SH-SY5Y (cell line): Measurements from ENCODE around the gene PFKM.

Source experiments
- GATA2 ChIP-seq: IDR thresholded peaks from 2 replicates; pipeline ENCODE4 v1.6.1; 2011; ENCODE audit warnings: mild to moderate bottlenecking, low read depth, low read length
- GATA3 ChIP-seq: IDR thresholded peaks from 2 replicates; pipeline ENCODE4 v1.6.1; 2011; ENCODE audit warnings: low read depth, mild to moderate bottlenecking, low read length, moderate library complexity

Gene PFKM

DNA sequence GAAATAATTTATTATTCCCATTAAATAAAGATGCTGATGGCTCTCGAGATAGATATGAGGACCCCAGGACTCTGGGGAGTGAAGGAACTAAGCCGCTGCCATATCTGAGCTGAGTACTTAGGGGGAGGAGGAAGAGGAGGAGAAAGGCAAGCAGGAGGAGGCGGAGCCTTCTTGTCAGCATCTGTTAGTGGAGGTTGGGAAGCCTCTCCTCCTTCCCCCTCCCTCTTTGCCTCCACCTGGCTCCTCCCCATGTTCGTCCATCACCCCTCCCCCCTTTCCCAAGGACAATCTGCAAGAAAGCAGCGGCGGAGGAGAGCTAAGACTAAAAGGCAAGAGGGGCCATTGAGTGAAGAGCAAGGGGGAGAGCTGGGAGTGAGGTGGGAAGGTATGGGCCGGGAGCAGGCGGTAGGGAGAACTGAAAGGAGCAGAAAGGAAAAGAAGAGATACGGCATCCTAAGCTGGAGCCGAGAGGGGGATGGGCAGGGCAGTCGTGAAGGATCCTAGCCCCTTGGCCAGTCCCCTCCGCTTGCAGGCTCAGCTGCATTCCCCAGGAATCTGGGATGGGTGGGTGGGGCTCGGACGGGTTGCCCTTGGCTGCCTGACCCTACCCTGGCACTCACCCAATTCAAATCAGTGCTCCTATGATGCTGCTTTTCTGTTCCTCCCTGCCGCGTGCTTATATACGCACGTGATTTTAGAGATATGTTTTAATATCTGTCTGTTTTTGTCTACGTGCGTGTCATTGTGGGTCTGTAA, at the start of gene PFKM:
Gene PFKM, plus strand, starts transcription at position 287 of the 756 bp plus-strand sequence. CDS start 3,411 bp downstream, outside the sequence.
- TF ChIP-seq GATA3 (no peak), GATA2 (no peak)

DNA sequence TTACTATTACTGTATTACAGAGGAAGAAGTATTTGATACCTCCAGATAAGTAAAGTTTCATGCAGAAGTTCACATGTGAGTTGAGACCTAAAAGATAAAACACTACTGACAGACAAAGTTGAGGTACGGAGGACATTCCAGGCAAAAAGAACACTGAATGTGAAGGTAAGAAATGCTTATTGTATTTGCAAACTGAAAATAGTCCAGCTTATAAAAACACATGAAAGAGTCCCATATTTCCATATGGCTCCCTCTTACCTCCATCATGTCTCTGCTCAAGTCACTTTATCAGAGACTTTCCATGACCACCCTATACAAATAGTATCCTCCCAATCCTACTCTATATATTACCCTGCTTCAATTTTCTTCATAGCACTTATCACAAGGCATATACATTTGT, 49.1 kb upstream of the PFKM start:
- TF ChIP-seq GATA3 = no peak
- TF ChIP-seq GATA2 = no peak

GRCh38 chr12:48070731-48071130, 48.4 kb upstream of the PFKM start:
- TF ChIP-seq GATA2 (no peak), GATA3 (no peak)

GRCh38 chr12:48071808-48072207, 47.4 kb upstream of the PFKM start:
- TF ChIP-seq GATA3 (no peak), GATA2 (no peak)

DNA sequence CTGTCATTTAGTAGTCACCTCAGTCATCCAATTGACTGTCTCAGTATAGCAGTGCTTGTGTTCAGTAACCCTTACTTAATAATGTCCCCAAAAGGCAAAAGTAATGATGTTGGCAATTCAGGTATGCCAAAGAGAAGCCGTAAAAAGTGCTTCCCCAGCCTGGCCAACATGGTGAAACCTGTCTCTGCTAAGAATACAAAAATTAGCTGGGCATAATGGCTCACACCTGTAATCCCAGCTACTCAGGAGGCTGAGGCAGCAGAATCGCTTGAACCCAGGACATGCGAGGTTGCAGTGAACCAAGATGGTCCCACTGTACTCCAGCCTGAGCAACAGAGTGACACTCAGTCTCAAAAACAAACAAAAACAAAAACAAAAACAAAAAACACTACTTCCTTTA, 46.9 kb upstream of the PFKM start:
- no peak for TF ChIP-seq GATA3
- TF ChIP-seq GATA2 = no peak

GRCh38 chr12:48074266-48074665, 44.9 kb upstream of the PFKM start:
- TF ChIP-seq GATA3 = no peak
- TF ChIP-seq GATA2 = no peak

- TF ChIP-seq GATA3 (no peak), GATA2 (no peak)
Observed at GRCh38 chr12:48075832-48076231, 43.3 kb upstream of the PFKM start.

GRCh38 chr12:48077111-48077510, 42.1 kb upstream of the PFKM start:
- no peak for TF ChIP-seq GATA3
- TF ChIP-seq GATA2 = no peak

GRCh38 chr12:48078901-48079300, 40.3 kb upstream of the PFKM start:
- no peak for TF ChIP-seq GATA2
- TF ChIP-seq GATA3 = no peak

GRCh38 chr12:48080285-48080684, 38.9 kb upstream of the PFKM start:
- TF ChIP-seq GATA2 (no peak), GATA3 (no peak)

GRCh38 chr12:48080821-48081220, 38.3 kb upstream of the PFKM start:
- TF ChIP-seq GATA3 (no peak), GATA2 (no peak)

GRCh38 chr12:48084066-48084465, 35.1 kb upstream of the PFKM start:
- TF ChIP-seq GATA2 = no peak
- TF ChIP-seq GATA3 = no peak

- TF ChIP-seq GATA2 = no peak
- no peak for TF ChIP-seq GATA3
Observed at GRCh38 chr12:48084841-48085460, 34.2 kb upstream of the PFKM start.

DNA sequence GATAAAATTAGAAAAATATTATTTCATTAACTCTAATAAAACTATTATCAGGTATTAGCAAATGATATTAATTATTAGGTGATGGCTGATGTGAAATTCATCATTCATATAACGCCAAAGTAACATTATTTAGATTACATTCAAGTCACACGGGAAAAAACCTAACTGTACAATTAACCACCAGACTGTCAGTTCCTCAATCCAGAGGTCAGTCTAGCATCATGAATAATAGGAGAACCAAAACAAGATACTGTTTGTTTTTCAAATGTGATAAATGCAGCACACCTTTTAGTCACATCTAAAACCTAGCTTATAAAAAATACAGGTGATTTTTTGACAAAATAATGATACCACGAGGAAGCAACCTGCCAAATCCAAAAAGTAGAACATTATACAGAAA, 32.8 kb upstream of the PFKM start:
- TF ChIP-seq GATA3 (no peak), GATA2 (no peak)

DNA sequence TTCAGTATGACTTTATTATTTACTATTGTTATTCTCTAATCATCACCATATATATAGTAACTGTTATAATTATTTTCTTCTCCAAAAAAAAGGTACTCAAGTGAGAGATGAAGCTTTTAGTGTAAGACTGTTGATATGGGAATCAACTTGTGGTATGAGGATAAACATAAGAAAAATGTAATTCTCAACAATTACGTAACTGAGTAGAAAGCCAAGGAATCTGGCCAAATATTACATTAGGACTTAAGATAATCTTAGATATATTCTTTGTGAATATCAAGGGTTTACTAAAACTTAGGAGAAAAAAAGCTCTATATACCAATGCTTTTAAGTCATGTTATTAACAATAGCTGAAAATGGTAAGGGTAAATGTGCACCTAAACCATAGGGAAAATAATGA, 26.6 kb upstream of the PFKM start:
- TF ChIP-seq GATA3 (no peak), GATA2 (no peak)

GRCh38 chr12:48104531-48104930, 14.6 kb upstream of the PFKM start:
- TF ChIP-seq GATA2 = no peak
- no peak for TF ChIP-seq GATA3

DNA sequence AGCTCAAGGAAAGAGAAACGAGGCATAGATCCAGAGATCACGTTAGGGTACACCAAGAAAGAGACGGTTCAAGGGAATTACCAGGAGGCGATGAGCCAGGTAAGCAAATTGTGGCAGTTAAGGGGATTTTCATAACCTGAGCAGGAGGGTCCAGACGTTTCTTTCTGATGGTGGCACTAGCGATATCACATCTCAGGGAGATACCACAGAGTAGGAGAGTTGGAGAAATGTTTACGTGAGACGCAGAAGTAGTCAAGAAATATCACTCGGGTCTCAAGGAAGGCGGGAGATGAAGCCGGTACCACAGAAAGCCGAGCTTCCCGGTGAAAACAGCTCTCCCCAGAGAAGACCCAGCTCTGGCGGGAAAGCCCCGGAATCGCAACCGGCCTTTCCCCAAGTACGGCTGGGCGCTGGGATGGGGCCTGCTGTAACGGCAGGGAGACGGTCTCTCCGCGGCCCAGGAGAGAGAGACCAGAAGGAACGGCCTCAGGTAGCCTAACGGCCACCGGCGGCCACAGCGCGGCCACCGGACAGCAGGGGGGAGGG, 13.8 kb upstream of the PFKM start:
- TF ChIP-seq GATA2 = no peak
- TF ChIP-seq GATA3 = no peak
